Endothelial cell of umbilical vein (primary cell): Measurements from ENCODE around the gene PAX5. TPM values are rescaled to one million over a fixed set of nuclear protein-coding genes. Genes with fewer than 3 reads are reported as not detected.

Experiments
- BruUV-seq: library from RNA; stranded (reverse); fragments of 400-500 nt; replicated peaks from 2 replicates; lab custom pipeline; 2021; lab: Mats Ljungman, UMichigan
- CTCF ChIA-PET: fragments of 300-600, 350-600 bp; sonication (Branson Sonifier 250); formaldehyde crosslinking; loops from one replicate; lab custom pipeline; 2021; ENCODE audit warnings: antibody characterized with exemption, inconsistent platforms; lab: Charles Lee
- POLR2A ChIA-PET: fragments of 300-600, 350-600 bp; sonication (Branson Sonifier 250); formaldehyde crosslinking; loops from one replicate; lab custom pipeline; 2021; ENCODE audit warnings: antibody characterized with exemption, inconsistent platforms; lab: Charles Lee
- DNase-seq: peaks from one replicate; pipeline ENCODE4 v3.0.0-alpha.2; 2011; ENCODE audit warnings: low read depth, low spot score
- FAIRE-seq: peaks from 2 replicates; lab custom pipeline; 2011; peaks lifted over from hg19 to GRCh38; lab: Jason Lieb, UNC
- H2AFZ ChIP-seq: 2 replicates; pipeline ENCODE4 v1.6.0; 2012; ENCODE audit warnings: low read depth, low read length, control low read depth, inconsistent platforms
- H3K27ac ChIP-seq: 2 replicates; pipeline ENCODE4 v1.5.1; 2011; ENCODE audit warnings: low read depth, mild to moderate bottlenecking, control low read depth, low read length, moderate library complexity; ENCODE audit not compliant: insufficient read depth
- H3K27me3 ChIP-seq, 2 experiments: 2 replicates each; pipeline versions ENCODE4 v1.6.0 to v1.6.1; 2011; ENCODE audit warnings: low read length in 2 of 2, mixed read lengths in 1 of 2; ENCODE audit not compliant: control insufficient read depth in 2 of 2, insufficient read depth in 2 of 2
- H3K36me3 ChIP-seq, 2 experiments: 2 replicates in 1 of 2; 3 replicates in 1 of 2; pipeline ENCODE4 v1.5.1; 2011; ENCODE audit warnings: low read length in 2 of 2, mild to moderate bottlenecking in 1 of 2, moderate library complexity in 1 of 2; ENCODE audit not compliant: control insufficient read depth in 2 of 2, insufficient read depth in 2 of 2; ENCODE audit errors: extremely low read depth in 1 of 2
- H3K4me1 ChIP-seq: 3 replicates; pipeline ENCODE4 v1.5.1; 2011; ENCODE audit warnings: mild to moderate bottlenecking, low read length; ENCODE audit not compliant: control insufficient read depth, insufficient read depth; ENCODE audit errors: extremely low read depth
- H3K4me2 ChIP-seq: 2 replicates; pipeline ENCODE4 v1.6.1; 2011; ENCODE audit warnings: low read length, control low read depth, mixed read lengths; ENCODE audit not compliant: insufficient read depth
- H3K4me3 ChIP-seq, 3 experiments: fragments of 200-600 bp in 1 of 3; sonication (generic), shearing (Covaris generic) in 1 of 3; replicated peaks in 1 of 3; 2 replicates each; pipeline ENCODE4 v1.5.1; 2011 to 2016; ENCODE audit warnings: control low read depth in 3 of 3, low read length in 3 of 3, mild to moderate bottlenecking in 2 of 3, inconsistent platforms in 1 of 3, low read depth in 1 of 3, moderate library complexity in 1 of 3; ENCODE audit not compliant: insufficient read depth in 1 of 3
- H3K79me2 ChIP-seq: 2 replicates; pipeline ENCODE4 v1.6.0; 2012; ENCODE audit warnings: low read length, inconsistent platforms; ENCODE audit not compliant: control insufficient read depth, insufficient read depth
- H3K9ac ChIP-seq: replicated peaks from 2 replicates; pipeline ENCODE3; 2011; ENCODE audit warnings: low read length, control low read depth; ENCODE audit not compliant: insufficient read depth; ENCODE audit errors: extremely low read depth
- H3K9me1 ChIP-seq: replicated peaks from 3 replicates; pipeline ENCODE4 v1.6.0; 2011; ENCODE audit warnings: mild to moderate bottlenecking, low read length; ENCODE audit not compliant: control insufficient read depth, insufficient read depth; ENCODE audit errors: extremely low read depth
- H3K9me3 ChIP-seq: replicated peaks from 2 replicates; pipeline ENCODE4 v1.5.1; 2012; ENCODE audit warnings: low read length, inconsistent platforms; ENCODE audit not compliant: control insufficient read depth, insufficient read depth
- H4K20me1 ChIP-seq: replicated peaks from 2 replicates; pipeline ENCODE3; 2011; ENCODE audit warnings: mild to moderate bottlenecking, low read length; ENCODE audit not compliant: control insufficient read depth, insufficient read depth; ENCODE audit errors: extremely low read depth
- CTCF ChIP-seq, 2 donors: IDR thresholded peaks; 1 replicate in 1 of 2; 2 replicates in 1 of 2; pipeline ENCODE4 v1.5.1; 2011; ENCODE audit warnings: low read length in 2 of 2, mild to moderate bottlenecking in 2 of 2, moderate library complexity in 2 of 2, control low read depth in 1 of 2, inconsistent platforms in 1 of 2, low read depth in 1 of 2; ENCODE audit not compliant: insufficient read depth in 1 of 2; ENCODE audit errors: extremely low read depth in 1 of 2
- EZH2 ChIP-seq: IDR thresholded peaks from 2 replicates; pipeline ENCODE4 v1.6.1; 2012; ENCODE audit warnings: borderline replicate concordance, low read depth, mild to moderate bottlenecking, moderate library complexity, low read length, inconsistent platforms; ENCODE audit not compliant: severe bottlenecking
- FOS ChIP-seq: IDR thresholded peaks from 2 replicates; pipeline ENCODE4 v1.6.1; 2011; ENCODE audit warnings: mild to moderate bottlenecking, low read length, moderate library complexity, borderline replicate concordance; ENCODE audit not compliant: insufficient read depth
- GATA2 ChIP-seq: IDR thresholded peaks from 2 replicates; pipeline ENCODE4 v1.7.0; 2011; ENCODE audit warnings: low read depth, mild to moderate bottlenecking, moderate library complexity, mixed read lengths, low read length; ENCODE audit not compliant: insufficient read length, insufficient read depth
- JUN ChIP-seq: IDR thresholded peaks from 2 replicates; pipeline ENCODE4 v1.6.1; 2011; ENCODE audit warnings: borderline replicate concordance, low read depth; ENCODE audit not compliant: insufficient read length, insufficient read depth
- MAX ChIP-seq: IDR thresholded peaks from 2 replicates; pipeline ENCODE4 v1.6.1; 2011; ENCODE audit not compliant: insufficient read depth, insufficient read length
- MYC ChIP-seq: IDR thresholded peaks from one replicate; pipeline ENCODE4 v1.6.1; 2011; ENCODE audit warnings: mild to moderate bottlenecking, low read depth, low read length
- POLR2A ChIP-seq: IDR thresholded peaks from 2 replicates; pipeline ENCODE4 v1.6.1; 2012; ENCODE audit warnings: low read depth, mild to moderate bottlenecking, control low read depth, low read length
- POLR2AphosphoS5 ChIP-seq: IDR thresholded peaks from 2 replicates; pipeline ENCODE4 v1.6.1; 2012; ENCODE audit warnings: low read depth, mild to moderate bottlenecking, control low read depth, low read length, moderate library complexity; ENCODE audit not compliant: insufficient read depth
- dilution Hi-C: fragments of 300-500 bp; cut with MboI; formaldehyde crosslinking; loops from one replicate; pipeline ENCODE4 v1.15.0; 2019; ENCODE audit warnings: low sequenced_read_pairs; ENCODE audit not compliant: extremely low pct_ligation_motif_present
- intact Hi-C: fragments of 100-400 bp; cut with micrococcal nuclease; formaldehyde crosslinking; loops from one replicate; pipeline ENCODE4 v1.10.0; 2022
- polyA plus RNA-seq, 4 experiments: library from polyadenylated mRNA; depleted of rRNA in 3 of 4; stranded (reverse) in 3 of 4; unstranded in 1 of 4; fragments of >200 nt; gene quantifications; 2 replicates each; pipeline versions ENCODE4 v1.2.1 to v1.2.3, GENCODE V29; 2011 to 2012; ENCODE audit warnings: missing spikeins in 1 of 4
- total RNA-seq: library from RNA; stranded (reverse); gene quantifications from 2 replicates; pipeline ENCODE4 v1.2.3, GENCODE V29; 2021

The PAX5 gene
- total and polyA plus RNA-seq, 2 donors (not counting 3 experiments of a cell fraction or from before 2014, with no cell fraction given): not detected

GRCh38 chr9:37005517-37006140 is 28.4 kb downstream of the PAX5 start:
- no peak overlapping the region for H3K4me3 ChIP-seq
- H3K4me2 ChIP-seq: no peak overlapping the region
- ChIA-PET POLR2A (no interaction called here), CTCF (interaction anchor here (2.4 kb wide), 1 partner anchor 10 kb away, joined by 8 read pairs; no protein-coding TSS in a partner anchor)
- no peak overlapping the region for H3K27ac ChIP-seq
- no peak overlapping the region for H3K9ac ChIP-seq
- H3K27me3 ChIP-seq: peaks cover 53 to 66% of the 10 kb centered on the region in 2 experiments
- dilution Hi-C loops (no loop called here), intact Hi-C loops (no loop called here)
- H3K9me3 ChIP-seq: no peaks in the 10 kb centered on the region
- no peak overlapping the region for H2AFZ ChIP-seq
- no peaks in the 10 kb centered on the region for H3K4me1 ChIP-seq
- no peaks in the 10 kb centered on the region for H3K79me2 ChIP-seq
- FAIRE-seq: no peak
- no peaks in the 10 kb centered on the region for H3K36me3 ChIP-seq
- H4K20me1 ChIP-seq: no peaks in the 10 kb centered on the region
- H3K9me1 ChIP-seq: no peaks in the 10 kb centered on the region
- TF ChIP-seq MAX: no peak
- TF ChIP-seq FOS: no peak
- no peak for TF ChIP-seq POLR2AphosphoS5
- no peak for TF ChIP-seq MYC
- TF ChIP-seq JUN: no peak
- TF ChIP-seq GATA2: no peak
- TF ChIP-seq POLR2A: no peak
- no peak for TF ChIP-seq CTCF (IDR thresholded peaks at IDR 0.05; ENCODE audit: extremely low read depth in 1 of 2, insufficient read depth in 1 of 2, low read depth in 1 of 2, low read length in 2 of 2)
- TF ChIP-seq EZH2: no peak
- DNase-seq: no peak
- BruUV-seq: no TSS peak
